ENCODE data around the gene RPP38. TPM values are rescaled to one million over a fixed set of nuclear protein-coding genes. Genes with fewer than 3 reads are reported as not detected.

The RPP38 gene, protein sequence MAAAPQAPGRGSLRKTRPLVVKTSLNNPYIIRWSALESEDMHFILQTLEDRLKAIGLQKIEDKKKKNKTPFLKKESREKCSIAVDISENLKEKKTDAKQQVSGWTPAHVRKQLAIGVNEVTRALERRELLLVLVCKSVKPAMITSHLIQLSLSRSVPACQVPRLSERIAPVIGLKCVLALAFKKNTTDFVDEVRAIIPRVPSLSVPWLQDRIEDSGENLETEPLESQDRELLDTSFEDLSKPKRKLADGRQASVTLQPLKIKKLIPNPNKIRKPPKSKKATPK
- 6.6 and 8.8 TPM in 2 replicates for total RNA-seq (2014; rRNA removed; shearing (Covaris generic))

DNA sequence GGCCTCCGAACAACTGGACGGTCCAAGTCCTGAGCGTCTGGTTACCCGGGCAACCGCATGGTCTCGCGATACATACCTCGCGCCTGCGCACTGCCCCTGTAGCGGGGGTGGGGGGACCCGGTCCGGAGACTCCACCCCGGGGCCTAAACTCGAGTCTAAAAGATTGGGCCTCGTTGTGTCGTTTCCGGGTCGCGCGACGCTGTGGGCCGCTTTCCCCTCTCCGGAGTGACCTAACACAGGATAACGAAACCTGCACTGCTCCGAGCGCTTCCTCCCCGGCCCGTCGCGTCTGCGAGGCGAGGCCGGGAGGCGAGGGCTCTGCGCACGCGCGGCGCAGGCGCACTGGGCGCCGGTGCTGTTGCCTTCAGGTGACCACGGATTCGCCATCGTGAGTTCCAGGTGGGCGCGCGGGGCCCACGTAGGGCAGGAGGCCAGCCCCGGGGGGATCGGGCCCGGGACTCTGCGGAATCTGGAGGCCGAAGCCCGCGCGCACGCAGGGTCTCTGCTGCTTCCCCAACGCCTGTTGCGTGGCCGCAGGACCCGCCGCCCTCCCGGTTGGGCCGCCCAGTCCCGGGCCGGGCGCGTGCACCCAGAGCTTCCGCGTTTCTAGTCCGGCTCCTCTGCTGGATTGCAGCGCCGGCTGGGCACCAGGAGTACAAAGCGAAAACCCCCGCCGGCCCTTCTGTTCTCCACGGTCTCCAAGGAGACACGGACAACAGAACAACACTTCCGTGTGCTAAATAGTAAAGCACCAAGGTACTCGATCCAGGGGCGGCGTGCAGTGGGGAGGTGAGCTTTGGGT is at the start of gene RPP38:
Gene RPP38, plus strand, starts transcription at position 345 of the 802 bp plus-strand sequence. CDS start 5,960 bp downstream, outside the sequence.
- DNase-seq (ENCODE audit: low read depth) = peak; percentile 95

DNA sequence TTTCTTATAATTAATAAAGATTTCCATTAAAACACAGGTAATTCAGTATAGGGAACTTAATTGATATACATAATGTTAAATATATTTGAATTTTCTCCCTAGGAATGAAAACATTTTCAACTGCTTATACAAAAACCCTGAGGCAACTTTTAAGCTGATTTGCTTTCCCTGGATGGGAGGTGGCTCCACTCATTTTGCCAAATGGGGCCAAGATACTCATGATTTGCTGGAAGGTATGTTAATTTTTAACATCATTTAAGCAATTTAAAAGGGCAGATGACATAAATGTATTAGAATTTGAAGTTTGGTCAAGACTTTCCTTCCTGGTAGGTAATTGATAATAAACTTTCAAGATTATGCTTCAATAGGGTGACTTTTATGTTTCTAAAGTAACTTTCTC is 47.6 kb upstream of the RPP38 start:
- no peak for DNase-seq (ENCODE audit: low read depth)

DNA sequence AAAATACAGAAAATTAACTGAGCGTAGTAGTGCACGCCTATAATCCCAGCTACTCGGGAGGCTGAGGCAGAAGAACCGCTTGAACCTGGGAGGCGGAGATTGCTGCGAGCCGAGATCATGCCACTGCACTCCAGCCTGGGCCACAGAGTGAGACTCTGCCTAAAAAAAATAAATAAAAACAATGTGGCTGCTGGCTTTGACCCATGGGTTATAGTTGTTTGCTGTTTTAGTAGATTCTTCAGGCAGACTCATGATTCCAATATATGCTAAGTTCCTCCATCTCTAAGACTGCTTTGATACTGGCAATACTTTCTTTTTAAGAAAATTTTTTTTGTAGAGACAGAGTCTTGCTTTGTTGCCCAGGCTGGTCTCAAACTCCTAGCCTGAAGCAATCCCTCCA is 45.0 kb upstream of the RPP38 start:
- DNase-seq (ENCODE audit: low read depth) = no peak

DNA sequence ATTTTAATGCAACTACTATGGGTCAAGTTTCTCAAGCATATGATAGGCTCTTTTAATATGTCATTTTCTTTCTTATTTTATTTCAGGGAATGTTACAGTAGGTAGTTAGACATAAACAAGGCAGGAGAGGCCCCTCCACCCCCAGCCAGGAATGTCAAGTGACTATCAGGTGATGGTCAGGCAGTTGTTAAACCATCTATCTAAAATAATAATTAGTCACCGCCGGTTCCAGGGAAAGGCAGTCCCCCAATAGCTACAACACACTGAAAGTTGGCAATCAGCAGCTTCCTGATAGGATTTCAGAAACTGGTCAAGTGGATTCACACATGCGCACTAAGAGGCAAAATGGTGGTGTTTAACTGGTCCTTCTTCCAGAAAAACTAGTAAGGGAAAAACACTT is 44.1 kb upstream of the RPP38 start:
- DNase-seq (ENCODE audit: low read depth) = no peak

- DNase-seq (ENCODE audit: low read depth) = no peak
Observed at GRCh38 chr10:15058689-15059088, 38.5 kb upstream of the RPP38 start.

GRCh38 chr10:15059914-15060313 is 37.2 kb upstream of the RPP38 start:
- no peak for DNase-seq (ENCODE audit: low read depth)

DNA sequence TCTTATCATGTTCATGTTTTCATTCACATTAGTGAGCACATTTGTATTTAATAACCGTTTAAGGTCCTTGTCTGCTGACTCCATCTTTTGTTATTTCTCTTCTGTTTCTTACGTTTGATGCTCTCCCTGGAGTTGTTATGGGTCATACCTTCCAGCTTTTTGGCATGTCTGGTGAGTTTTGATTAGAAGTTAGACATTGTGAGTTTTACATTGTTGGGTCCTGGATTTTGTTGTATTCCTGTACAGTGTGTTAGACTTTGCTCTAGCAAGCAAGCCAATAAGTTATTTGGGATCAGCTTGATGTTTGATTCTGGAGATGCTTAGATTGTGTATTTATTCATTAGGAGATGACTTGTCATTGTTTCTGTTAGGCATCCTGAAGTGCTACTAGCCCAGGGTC is 36.5 kb upstream of the RPP38 start:
- no peak for DNase-seq (ENCODE audit: low read depth)

- DNase-seq (ENCODE audit: low read depth) = no peak
Observed at GRCh38 chr10:15067154-15067553, 30.0 kb upstream of the RPP38 start.

- peak; percentile 9 for DNase-seq (ENCODE audit: low read depth)
Observed at GRCh38 chr10:15068802-15069201, 28.4 kb upstream of the RPP38 start.

DNA sequence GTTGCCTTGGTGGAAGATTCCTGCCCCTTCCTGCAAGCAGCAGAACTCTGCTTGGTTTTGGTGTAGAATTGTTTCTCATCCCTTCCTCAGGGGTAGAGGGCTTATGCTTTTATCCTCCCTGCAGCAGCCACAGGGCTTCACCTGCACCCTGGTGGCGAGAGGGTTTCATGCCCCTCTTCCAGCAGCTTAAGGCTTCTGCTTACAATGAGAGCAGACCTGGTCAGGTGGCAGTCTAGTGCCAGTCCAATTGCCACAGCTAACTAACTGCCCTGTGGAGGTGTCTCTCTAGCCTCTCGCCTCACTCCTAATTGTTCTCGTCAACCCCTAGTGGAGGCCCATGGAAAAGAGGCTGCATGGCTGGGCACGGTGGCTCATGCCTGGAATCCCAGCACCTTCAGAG is 27.9 kb upstream of the RPP38 start:
- no peak for DNase-seq (ENCODE audit: low read depth)

GRCh38 chr10:15072358-15072757 is 24.8 kb upstream of the RPP38 start:
- DNase-seq (ENCODE audit: low read depth) = no peak

DNA sequence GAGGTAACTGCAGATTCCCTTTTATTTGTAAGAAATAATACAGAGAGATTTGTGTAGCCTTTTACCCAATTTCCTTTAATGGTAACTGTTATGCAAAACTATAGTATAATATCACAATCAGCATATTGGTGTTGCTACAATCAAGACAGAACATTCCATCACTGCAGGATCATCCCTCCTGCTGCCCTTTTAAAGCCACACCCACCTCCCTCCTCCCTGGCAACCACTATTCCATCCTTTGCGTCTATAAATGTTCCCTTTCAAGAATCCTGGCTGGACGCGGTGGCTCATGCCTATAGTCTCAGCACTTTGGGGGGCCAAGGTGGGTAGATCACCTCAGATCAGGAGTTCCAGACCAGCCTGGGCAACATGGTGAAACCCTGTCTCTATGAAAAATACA is 21.7 kb upstream of the RPP38 start:
- DNase-seq (ENCODE audit: low read depth) = no peak

DNA sequence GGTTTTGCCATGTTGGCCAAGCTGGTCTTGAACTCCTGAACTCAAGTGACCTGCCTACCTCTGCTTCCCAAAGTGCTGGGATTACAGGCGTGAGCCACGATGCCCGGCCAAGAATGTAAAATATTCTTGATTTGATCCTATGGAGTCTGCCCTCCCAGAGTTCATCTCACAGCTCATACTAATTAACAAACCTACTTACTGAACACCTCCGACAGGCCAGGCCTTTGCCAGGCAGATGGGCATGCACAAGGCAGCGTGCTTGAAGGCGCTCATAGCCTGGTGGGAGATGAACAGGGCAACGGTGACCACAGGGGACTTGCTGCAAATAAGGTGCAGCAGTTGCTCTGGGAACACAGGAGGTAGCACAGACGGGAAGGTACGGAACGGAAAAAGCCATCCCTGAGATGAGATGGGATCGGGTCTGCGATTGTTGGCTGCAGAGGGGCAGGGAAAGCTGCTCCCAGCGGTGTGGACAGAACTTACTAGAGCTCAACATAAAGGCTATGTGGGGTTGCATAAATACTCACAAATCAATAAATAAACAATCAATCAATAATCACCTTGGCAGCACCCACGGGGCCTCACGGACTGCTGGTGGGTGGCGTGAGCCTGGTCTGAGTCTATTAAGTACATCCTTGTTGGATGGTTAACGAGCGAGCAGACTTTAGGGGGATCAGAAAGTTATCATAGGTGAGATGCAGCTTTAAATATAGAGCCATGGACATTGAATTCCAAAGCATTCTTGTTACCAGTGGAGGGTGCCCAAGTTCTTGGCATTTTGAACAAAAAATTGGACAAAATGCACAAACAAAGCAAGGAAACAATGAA is 13.3 kb upstream of the RPP38 start:
- no peak for DNase-seq (ENCODE audit: low read depth)

DNA sequence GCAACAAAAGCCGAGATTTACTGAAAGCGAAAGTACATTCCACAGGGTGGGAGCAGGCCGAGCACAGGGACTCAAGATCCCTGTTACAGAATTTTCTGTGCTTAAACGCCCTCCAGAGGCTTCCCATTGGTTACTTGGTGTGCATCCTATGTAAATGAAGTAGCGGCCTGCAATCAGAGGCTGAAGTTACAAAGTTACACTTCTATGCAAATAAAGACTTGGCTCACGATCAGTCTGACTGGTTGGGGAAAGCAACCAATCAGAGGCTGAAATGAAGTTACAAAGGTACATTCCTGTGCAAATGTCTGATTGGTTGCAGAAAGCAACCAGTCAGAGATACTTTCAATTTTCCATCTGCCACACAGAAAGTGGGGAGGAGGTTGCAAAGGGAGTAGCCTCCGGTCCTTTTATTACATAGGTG is 12.6 kb upstream of the RPP38 start:
- peak; percentile 90 for DNase-seq (ENCODE audit: low read depth)

- DNase-seq (ENCODE audit: low read depth) = peak; percentile 90
Observed at GRCh38 chr10:15088428-15089261, 8.5 kb upstream of the RPP38 start, which contains the start of gene ACBD7. Gene ACBD7, minus strand, starts transcription at chr10:15088776. Its CDS starts 48 bp downstream, at chr10:15088728.

GRCh38 chr10:15091418-15091817 is 5.7 kb upstream of the RPP38 start:
- DNase-seq (ENCODE audit: low read depth) = no peak

DNA sequence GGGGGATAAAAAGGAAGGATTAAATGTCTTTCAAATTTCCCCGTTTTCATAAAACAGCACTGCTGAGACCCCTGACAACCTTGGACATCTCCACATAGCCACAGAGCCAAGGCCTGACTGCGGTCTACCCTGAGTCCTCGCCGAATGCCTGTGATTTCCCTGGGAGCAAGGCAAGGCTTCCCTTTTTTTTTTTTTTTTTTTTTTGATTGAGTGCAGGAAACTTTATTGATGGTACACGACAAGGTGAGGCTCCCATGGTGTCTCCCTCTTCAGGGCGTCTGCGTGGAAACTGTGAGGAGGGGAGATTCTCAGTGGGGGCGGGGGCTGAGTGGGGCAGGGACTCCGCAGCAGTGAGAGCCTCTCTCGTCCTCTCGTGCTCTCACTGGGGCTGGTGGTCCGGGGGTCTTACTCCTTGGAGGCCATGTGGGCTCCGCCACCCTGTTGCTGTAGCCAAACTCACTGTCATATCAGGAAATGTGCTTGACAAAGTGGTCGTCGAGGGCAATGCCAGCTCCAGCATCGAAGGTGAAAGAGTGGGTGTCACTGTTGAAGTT is 4.2 kb upstream of the RPP38 start:
- no peak for DNase-seq (ENCODE audit: low read depth)

DNA sequence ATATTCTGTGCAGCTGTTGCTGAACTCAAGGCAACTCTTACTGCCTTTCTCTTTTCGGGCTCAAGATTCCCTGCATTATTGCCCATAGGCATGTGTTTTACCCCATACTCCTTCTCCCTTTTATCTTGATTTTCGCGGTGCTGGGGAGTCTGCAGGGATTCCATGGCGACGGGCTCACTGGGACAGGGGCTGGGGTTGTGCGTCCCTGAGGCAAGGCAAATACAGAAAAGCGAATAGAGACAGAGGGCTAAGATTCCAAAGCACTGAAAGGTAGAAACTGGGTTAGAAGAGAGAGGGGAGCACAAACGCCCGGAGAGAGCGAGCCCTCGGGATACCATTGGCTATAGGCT is 519 bp upstream of the RPP38 start:
- no peak for DNase-seq (ENCODE audit: low read depth)

DNA sequence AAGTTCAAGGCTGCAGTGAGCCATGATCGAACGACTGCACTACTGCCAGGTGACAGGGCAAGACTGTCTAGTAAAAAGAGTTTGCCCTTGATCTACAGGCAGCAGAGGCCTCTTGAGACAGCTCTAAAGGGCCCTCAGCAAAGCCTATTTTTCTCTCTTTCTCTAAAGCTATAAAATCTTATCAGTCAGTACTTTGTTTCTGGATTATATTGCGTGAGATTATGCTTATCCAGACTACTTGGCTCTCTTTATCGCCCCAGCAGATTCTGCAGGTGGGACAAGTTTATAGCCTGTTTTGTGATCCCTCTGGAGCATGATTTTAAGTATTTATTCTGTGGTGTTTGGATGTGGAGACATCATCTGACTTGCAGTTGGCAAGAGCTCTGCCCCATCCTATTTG is 2.7 kb downstream of the RPP38 start:
- no peak for DNase-seq (ENCODE audit: low read depth)

DNA sequence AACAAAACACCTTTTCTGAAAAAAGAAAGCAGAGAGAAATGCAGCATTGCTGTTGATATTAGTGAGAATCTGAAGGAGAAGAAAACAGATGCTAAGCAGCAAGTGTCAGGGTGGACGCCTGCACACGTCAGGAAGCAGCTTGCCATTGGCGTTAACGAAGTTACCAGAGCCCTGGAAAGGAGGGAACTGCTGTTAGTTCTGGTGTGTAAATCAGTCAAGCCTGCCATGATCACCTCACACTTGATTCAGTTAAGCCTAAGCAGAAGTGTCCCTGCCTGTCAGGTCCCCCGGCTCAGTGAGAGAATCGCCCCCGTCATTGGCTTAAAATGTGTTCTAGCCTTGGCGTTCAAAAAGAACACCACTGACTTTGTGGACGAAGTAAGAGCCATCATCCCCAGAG is 6.4 kb downstream of the RPP38 start:
- DNase-seq (ENCODE audit: low read depth) = no peak

DNA sequence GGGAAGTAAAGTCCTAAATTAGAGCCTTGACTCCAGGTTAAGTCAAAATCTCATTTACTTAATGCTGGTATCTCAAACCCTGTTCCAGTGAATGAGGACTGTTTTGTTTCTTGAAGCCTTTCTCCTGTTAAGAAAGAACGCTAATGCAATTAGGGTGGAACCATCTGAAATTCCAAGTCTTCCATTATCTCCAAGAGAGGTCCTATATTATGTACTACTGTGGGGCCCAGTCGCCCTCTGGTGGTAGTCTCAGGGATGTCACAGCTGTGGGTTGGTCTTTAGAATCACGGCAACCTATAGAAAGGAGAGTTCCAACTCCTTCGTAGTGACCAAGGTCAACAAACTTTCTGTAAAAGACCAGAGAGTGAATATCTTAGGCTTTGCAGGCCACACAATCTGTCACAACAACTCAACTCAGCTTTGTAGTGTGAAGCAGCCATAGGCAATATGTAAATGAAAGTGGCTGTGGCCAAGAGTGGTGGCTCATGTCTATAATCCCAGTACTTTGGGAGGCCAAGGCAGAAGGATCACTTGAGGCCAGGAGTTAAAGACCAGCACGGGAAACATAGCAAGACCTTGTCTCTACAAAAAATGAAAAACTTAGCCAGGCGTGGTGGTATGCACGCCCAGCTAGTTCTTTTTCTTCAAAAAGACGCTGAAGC is 9.3 kb downstream of the RPP38 start:
- DNase-seq (ENCODE audit: low read depth) = peak; percentile 63
